H7 (cell line): ENCODE data around the gene CIB2. TPM values are rescaled to one million over a fixed set of nuclear protein-coding genes. Genes with fewer than 3 reads are reported as not detected.

Experiments
- DNase-seq: peaks from one replicate; pipeline ENCODE4 v3.0.0; 2012
- H3K27me3 ChIP-seq: 2 replicates; pipeline ENCODE4 v1.6.0; 2011; ENCODE audit warnings: mild to moderate bottlenecking, low read length; ENCODE audit not compliant: control insufficient read depth, insufficient read depth
- H3K36me3 ChIP-seq: replicated peaks from 2 replicates; pipeline ENCODE4 v1.5.1; 2011; ENCODE audit warnings: low read length; ENCODE audit not compliant: control insufficient read depth, insufficient read depth
- H3K4me3 ChIP-seq: 2 replicates; pipeline ENCODE4 v1.5.1; 2011; ENCODE audit warnings: low read depth, mild to moderate bottlenecking, control low read depth, low read length, moderate library complexity; ENCODE audit not compliant: insufficient read depth
- total RNA-seq: library from RNA; depleted of rRNA; stranded (reverse); fragments of >200 nt; shearing (Covaris generic); gene quantifications from 2 replicates; pipeline ENCODE4 v1.2.3, GENCODE V29; 2014

CIB2 gene
- total RNA-seq, 1 experiment from 2014 or later, result 64.5 TPM

- H3K36me3 ChIP-seq, result peaks cover 2% of the 10 kb centered on the region
- H3K27me3 ChIP-seq, result no peaks in the 10 kb centered on the region
- DNase-seq, result no peak
- H3K4me3 ChIP-seq, result no peak overlapping the region
Observed at GRCh38 chr15:78105476-78106241, 25.6 kb downstream of the CIB2 start.

GRCh38 chr15:78104566-78105475, 26.4 kb downstream of the CIB2 start:
- no peaks in the 10 kb centered on the region for H3K27me3 ChIP-seq
- peaks cover 1% of the 10 kb centered on the region for H3K36me3 ChIP-seq
- H3K4me3 ChIP-seq, result no peak overlapping the region
- DNase-seq, result no peak

DNA sequence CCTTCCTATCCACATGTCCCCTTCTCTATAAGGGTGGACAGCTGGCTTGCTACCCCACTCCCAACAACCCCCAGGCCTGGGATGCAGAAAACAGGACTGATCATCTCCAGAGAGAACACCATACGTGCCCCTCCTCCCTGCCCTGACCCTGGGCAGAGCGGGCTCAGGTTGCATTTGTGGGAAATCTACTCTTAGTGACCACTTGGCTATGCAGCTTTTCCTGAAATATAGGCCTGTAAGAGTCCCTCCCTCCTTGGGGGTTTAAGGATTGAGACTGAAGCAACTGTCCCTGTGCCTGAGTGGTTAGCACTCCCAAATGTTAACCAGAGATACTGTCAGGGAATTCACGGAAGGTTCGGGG, 27.1 kb downstream of the CIB2 start:
- Histone ChIP-seq H3K36me3 (peaks cover 1% of the 10 kb centered on the region), H3K4me3 (no peak overlapping the region), H3K27me3 (no peaks in the 10 kb centered on the region)
- DNase-seq, result no peak

GRCh38 chr15:78103406-78104118, 27.7 kb downstream of the CIB2 start:
- DNase-seq, result no peak
- Histone ChIP-seq H3K36me3 (peaks cover 1% of the 10 kb centered on the region), H3K4me3 (no peak overlapping the region), H3K27me3 (no peaks in the 10 kb centered on the region)

DNA sequence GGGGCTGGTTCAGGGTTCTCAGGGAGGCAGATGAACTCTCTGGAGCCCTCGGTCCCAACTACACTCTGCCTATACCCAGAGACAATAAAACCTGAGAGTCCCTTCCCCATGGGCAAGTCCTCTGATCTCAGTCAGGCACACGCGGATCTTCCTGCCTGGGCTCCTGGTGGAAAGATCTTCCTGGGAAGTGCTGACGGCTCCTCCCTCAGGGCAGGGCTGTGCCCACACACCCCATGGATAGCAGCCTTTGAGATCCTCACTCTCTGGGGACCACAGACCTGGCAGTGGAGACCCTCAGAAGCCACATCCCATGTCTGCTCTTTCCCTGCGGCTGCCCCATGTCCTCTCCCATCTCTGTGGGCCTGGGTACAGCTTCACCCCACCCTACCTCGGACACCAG, 28.5 kb downstream of the CIB2 start:
- peaks cover 1% of the 10 kb centered on the region; the same call in 1 of the 2 replicates for H3K36me3 ChIP-seq
- no peak overlapping the region for H3K4me3 ChIP-seq
- H3K27me3 ChIP-seq, result no peaks in the 10 kb centered on the region
- DNase-seq, result no peak

- Histone ChIP-seq H3K36me3 (peaks cover 1% of the 10 kb centered on the region; the same call in 1 of the 2 replicates), H3K27me3 (no peaks in the 10 kb centered on the region), H3K4me3 (no peak overlapping the region)
- DNase-seq, result no peak
Observed at GRCh38 chr15:78102211-78102610, 29.0 kb downstream of the CIB2 start.

GRCh38 chr15:78101423-78102105, 29.7 kb downstream of the CIB2 start:
- DNase-seq, result no peak
- Histone ChIP-seq H3K4me3 (no peak overlapping the region), H3K36me3 (peaks cover 1% of the 10 kb centered on the region; the same call in 1 of the 2 replicates), H3K27me3 (no peaks in the 10 kb centered on the region)

- no peak for DNase-seq
- Histone ChIP-seq H3K27me3 (no peaks in the 10 kb centered on the region), H3K4me3 (no peak overlapping the region), H3K36me3 (peaks cover 1% of the 10 kb centered on the region; the same call in 1 of the 2 replicates)
Observed at GRCh38 chr15:78100886-78101285, 30.4 kb downstream of the CIB2 start.

DNA sequence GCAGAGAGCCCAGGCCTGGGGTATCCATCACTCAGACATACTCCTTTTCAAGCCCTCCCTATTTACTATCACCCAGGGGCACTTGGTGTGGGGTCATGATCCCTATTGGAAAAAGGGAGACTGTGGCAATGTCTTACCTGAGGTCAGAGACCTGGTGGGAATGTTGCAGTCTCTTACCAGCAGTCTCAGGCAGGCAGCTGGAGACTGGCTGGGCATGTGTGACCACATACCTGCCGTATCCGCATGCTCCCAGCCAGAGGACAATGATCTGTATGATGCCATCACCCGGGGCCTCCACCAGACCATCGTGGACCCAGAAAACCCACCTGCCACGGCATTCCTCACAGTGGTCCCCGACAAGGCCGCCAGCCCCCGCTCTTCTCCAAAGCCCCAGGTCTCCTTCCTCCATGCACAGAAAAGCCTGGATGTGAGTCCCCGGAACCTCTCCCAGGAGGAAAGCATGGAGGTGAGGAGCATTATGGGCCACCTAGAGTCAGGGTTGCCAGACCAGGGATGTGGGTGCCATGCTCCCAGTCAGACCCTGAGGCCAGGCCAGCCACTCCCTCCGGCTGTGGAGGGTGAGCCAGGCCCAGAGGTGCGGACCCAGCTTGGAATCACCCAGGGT, 33.0 kb downstream of the CIB2 start:
- no peaks in the 10 kb centered on the region; the same call in 1 of the 2 replicates for H3K27me3 ChIP-seq
- H3K36me3 ChIP-seq, result no peaks in the 10 kb centered on the region
- no peak for DNase-seq
- H3K4me3 ChIP-seq, result no peak overlapping the region

- Histone ChIP-seq H3K36me3 (no peaks in the 10 kb centered on the region), H3K4me3 (no peak overlapping the region), H3K27me3 (no peaks in the 10 kb centered on the region; the same call in 1 of the 2 replicates)
- DNase-seq, result peak; percentile 37
Observed at GRCh38 chr15:78097667-78098066, 33.6 kb downstream of the CIB2 start.

DNA sequence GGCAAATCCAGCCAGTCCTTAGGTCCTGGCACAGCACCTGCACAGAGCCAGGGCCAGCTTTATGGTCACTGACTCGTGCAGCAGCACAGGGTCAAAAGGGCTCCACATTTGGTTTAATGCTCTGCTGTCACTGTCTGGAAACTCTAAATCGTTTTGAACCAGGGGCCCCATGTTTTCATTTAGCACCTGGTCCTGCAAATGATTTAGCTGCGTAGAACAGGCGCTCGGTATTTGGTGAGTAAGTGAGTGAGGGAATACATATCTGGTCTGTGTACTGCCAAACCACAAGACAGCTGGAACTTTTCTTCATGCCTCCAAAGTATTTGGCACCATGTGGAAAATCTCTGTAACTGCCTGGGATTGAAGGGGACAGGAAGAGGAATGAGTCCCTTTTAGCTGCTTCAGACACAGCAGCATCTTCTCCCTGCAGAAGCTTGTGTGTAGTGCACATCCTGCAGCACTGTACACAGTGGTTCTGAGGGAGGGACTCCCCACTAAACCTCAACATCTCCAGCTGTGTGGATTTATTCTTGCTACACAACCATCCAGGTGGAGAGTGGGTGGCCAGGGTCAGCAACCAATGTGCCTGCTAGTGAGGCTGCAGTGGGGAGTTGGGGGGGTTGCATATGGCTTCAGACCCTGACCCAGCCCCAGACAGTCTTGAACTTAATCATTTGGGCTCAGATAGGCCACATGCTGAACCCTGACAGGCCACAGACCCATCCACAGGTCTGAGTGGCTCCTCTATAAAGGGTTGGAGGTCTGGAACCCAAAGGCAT, 37.8 kb downstream of the CIB2 start:
- Histone ChIP-seq H3K36me3 (no peaks in the 10 kb centered on the region), H3K4me3 (no peak overlapping the region), H3K27me3 (no peaks in the 10 kb centered on the region; the same call in 1 of the 2 replicates)
- DNase-seq, result no peak

DNA sequence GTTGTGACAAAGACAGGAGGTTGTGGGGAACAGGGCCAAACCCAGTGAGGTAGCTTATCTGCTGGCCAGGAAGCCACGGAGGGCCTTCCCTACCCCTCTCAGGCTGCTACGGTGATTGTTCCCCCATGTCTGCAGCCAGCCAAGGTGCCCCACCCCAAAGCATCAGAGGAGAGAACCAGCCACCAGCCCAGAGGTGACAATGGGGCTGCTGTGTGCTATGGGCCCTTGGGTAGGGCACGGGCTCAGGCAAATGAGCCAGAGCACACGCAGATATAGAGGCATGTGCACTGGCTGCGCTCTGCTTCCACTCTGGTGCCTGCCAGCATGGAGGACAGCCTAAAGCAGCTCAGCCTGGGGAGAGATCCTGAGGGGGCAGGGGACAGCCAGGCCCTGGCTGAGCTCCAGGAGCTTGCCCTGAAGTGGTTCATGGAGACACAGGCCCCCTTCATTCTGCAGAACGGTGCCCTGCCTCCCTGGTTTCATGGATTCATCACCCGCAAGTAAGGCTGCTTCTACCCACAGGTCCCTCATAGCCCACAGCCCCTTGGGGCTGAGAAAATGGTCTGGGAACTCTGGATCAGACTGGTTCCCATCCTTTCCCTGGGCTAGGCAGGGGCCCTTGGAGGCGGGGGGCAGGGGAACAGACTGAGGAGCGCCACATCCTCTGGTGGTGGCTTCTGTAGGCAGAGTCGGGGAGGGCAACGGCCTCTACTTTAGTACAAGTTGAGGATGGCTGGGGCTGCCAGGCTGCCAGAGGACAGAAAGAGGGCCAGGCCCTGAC, 38.8 kb downstream of the CIB2 start, which contains the start of gene SH2D7:
TSS of gene SH2D7 (plus strand) at position 301 of the 781 bp plus-strand sequence. CDS start at position 325, 24 bp downstream.
- Histone ChIP-seq H3K4me3 (no peak within 1 kb of the TSS), H3K36me3 (no peaks in the 10 kb centered on the region), H3K27me3 (no peaks in the 10 kb centered on the region; the same call in 1 of the 2 replicates)
- no peak for DNase-seq
